Measurements from ENCODE around the gene CORO1C. TPM values are rescaled to one million over a fixed set of nuclear protein-coding genes. Genes with fewer than 3 reads are reported as not detected.
A peak's percentile ranks its signal among the peaks of the same experiment; 100 is the strongest.

The CORO1C gene
- polyA plus RNA-seq, 4 donors: 52.9 to 65.9 (median 61.8) TPM

GRCh38 chr12:108605690-108606406, 125.5 kb downstream of the CORO1C start:
- no peak for DNase-seq (ENCODE audit: low read depth in 4 of 4, low spot score in 2 of 4)

GRCh38 chr12:108605000-108605689, 126.2 kb downstream of the CORO1C start:
- DNase-seq (ENCODE audit: low read depth in 4 of 4, low spot score in 2 of 4): no peak

- DNase-seq (ENCODE audit: low read depth in 4 of 4, low spot score in 2 of 4): no peak
Observed at GRCh38 chr12:108604208-108604941, 126.9 kb downstream of the CORO1C start.

GRCh38 chr12:108603743-108604142, 127.6 kb downstream of the CORO1C start:
- no peak for DNase-seq (ENCODE audit: low read depth in 4 of 4, low spot score in 2 of 4)

- DNase-seq (ENCODE audit: low read depth in 4 of 4, low spot score in 2 of 4): no peak
Observed at GRCh38 chr12:108602976-108603704, 128.2 kb downstream of the CORO1C start.

GRCh38 chr12:108602209-108602705, 129.1 kb downstream of the CORO1C start:
- DNase-seq (ENCODE audit: low read depth in 4 of 4, low spot score in 2 of 4): no peak

- DNase-seq (ENCODE audit: low read depth in 4 of 4, low spot score in 2 of 4): no peak
Observed at GRCh38 chr12:108600702-108601007, 130.7 kb downstream of the CORO1C start.

GRCh38 chr12:108599948-108600701, 131.2 kb downstream of the CORO1C start:
- DNase-seq (ENCODE audit: low read depth in 4 of 4, low spot score in 2 of 4): no peak

- no peak for DNase-seq (ENCODE audit: low read depth in 4 of 4, low spot score in 2 of 4)
Observed at GRCh38 chr12:108599541-108599940, 131.8 kb downstream of the CORO1C start.

GRCh38 chr12:108598553-108599250, 132.6 kb downstream of the CORO1C start:
- DNase-seq (ENCODE audit: low read depth in 4 of 4, low spot score in 2 of 4): no peak

GRCh38 chr12:108597559-108598471, 133.5 kb downstream of the CORO1C start, which contains the start of gene TMEM119:
TSS of gene TMEM119 (minus strand) at chr12:108598084. CDS start at chr12:108592383, 5,701 bp downstream.
- DNase-seq (ENCODE audit: low read depth in 4 of 4, low spot score in 2 of 4): peak in 1 of 4 donors; percentile 48

- DNase-seq (ENCODE audit: low read depth in 4 of 4, low spot score in 2 of 4): no peak
Observed at GRCh38 chr12:108596854-108597558, 134.3 kb downstream of the CORO1C start.

- DNase-seq (ENCODE audit: low read depth in 4 of 4, low spot score in 2 of 4): no peak
Observed at GRCh38 chr12:108595711-108596647, 135.3 kb downstream of the CORO1C start.

All from left renal cortex interstitium (tissue), 4 donors.